PC-9 (cell line): ENCODE measurements around the gene GRM7. TPM values are rescaled to one million over a fixed set of nuclear protein-coding genes. Genes with fewer than 3 reads are reported as not detected.

Experiments
- BruUV-seq: library from RNA; stranded (reverse); fragments of 400-500 nt; replicated peaks from 2 replicates; lab custom pipeline; 2021; lab: Mats Ljungman, UMichigan
- CTCF ChIA-PET: fragments of 300-600 bp; sonication (Branson Sonifier 250); formaldehyde crosslinking; loops from one replicate; lab custom pipeline; 2022; ENCODE audit warnings: antibody characterized with exemption; lab: Charles Lee
- POLR2A ChIA-PET: fragments of 300-600 bp; sonication (Branson Sonifier 250); formaldehyde crosslinking; loops from one replicate; lab custom pipeline; 2022; ENCODE audit warnings: antibody characterized with exemption; ENCODE audit not compliant: unreplicated experiment; lab: Charles Lee
- DNase-seq, 2 experiments: peaks; one replicate each; pipeline versions ENCODE4 v3.0.0 to v3.0.0-alpha.2; 2015 to 2022; ENCODE audit warnings: mixed read lengths in 1 of 2
- H2AFZ ChIP-seq: fragments of 200-600 bp; sonication (generic); 2 replicates; pipeline ENCODE4 v1.8.1; 2017; ENCODE audit warnings: antibody characterized with exemption
- H3F3A ChIP-seq: fragments of 200-600 bp; sonication (generic); 2 replicates; pipeline ENCODE4 v1.8.1; 2017; ENCODE audit warnings: antibody characterized with exemption, mild to moderate bottlenecking, low read depth; ENCODE audit not compliant: insufficient read depth
- H3K27ac ChIP-seq: fragments of 200-600 bp; sonication (generic); 2 replicates; pipeline ENCODE4 v1.6.1; 2016; ENCODE audit warnings: mixed run types
- H3K27me3 ChIP-seq: fragments of 200-600 bp; sonication (generic); 2 replicates; pipeline ENCODE4 v1.6.1; 2016; ENCODE audit warnings: low read depth, mixed run types; ENCODE audit not compliant: insufficient read depth
- H3K36me3 ChIP-seq: fragments of 200-600 bp; sonication (generic); 2 replicates; pipeline ENCODE4 v1.6.1; 2016; ENCODE audit warnings: low read depth, mixed run types
- H3K4me1 ChIP-seq: fragments of 200-600 bp; sonication (generic); replicated peaks from 2 replicates; pipeline ENCODE4 v1.6.1; 2016; ENCODE audit warnings: mixed run types; ENCODE audit not compliant: insufficient read depth
- H3K4me2 ChIP-seq: fragments of 200-600 bp; sonication (generic); 2 replicates; pipeline ENCODE4 v1.6.1; 2017; ENCODE audit warnings: mixed run types
- H3K4me3 ChIP-seq: fragments of 200-600 bp; sonication (generic); 2 replicates; pipeline ENCODE4 v1.6.1; 2016; ENCODE audit warnings: mixed run types
- H3K79me2 ChIP-seq: fragments of 200-600 bp; sonication (generic); 2 replicates; pipeline ENCODE4 v1.6.1; 2017; ENCODE audit warnings: low read depth, mixed run types
- H3K9me2 ChIP-seq: fragments of 200-600 bp; sonication (generic); 2 replicates; pipeline ENCODE4 v1.8.1; 2017; ENCODE audit warnings: mild to moderate bottlenecking; ENCODE audit not compliant: insufficient read depth
- H3K9me3 ChIP-seq: fragments of 200-600 bp; sonication (generic); 2 replicates; pipeline ENCODE4 v1.8.1; 2016; ENCODE audit warnings: low read depth; ENCODE audit not compliant: insufficient read depth
- H4K20me1 ChIP-seq: fragments of 200-600 bp; sonication (generic); 2 replicates; pipeline ENCODE4 v1.8.1; 2017; ENCODE audit not compliant: insufficient read depth
- CTCF ChIP-seq: fragments of 200-600 bp; sonication (generic); conservative IDR thresholded peaks from 2 replicates; pipeline ENCODE4 v1.6.1; 2017; ENCODE audit warnings: mixed run types, antibody characterized with exemption, mild to moderate bottlenecking, moderate library complexity
- EZH2 ChIP-seq: fragments of 200-600 bp; sonication (generic); IDR thresholded peaks from 2 replicates; pipeline ENCODE4 v1.8.0; 2017; ENCODE audit warnings: antibody characterized with exemption, low read depth
- intact Hi-C: fragments of 100-400 bp; cut with micrococcal nuclease; formaldehyde crosslinking; loops from one replicate; pipeline ENCODE4 v1.10.0; 2022; ENCODE audit not compliant: unreplicated experiment
- total RNA-seq: library from RNA; stranded (reverse); gene quantifications from 2 replicates; pipeline ENCODE4 v1.2.3, GENCODE V29; 2021

Gene GRM7
- total RNA-seq, 1 experiment from 2014 or later: not detected

- no peak for DNase-seq
- no peak overlapping the region for H3K27ac ChIP-seq
- H3K9me3 ChIP-seq: no peaks in the 10 kb centered on the region
- TF ChIP-seq CTCF: no peak
- no peak for TF ChIP-seq EZH2
- no peaks in the 10 kb centered on the region for H3K36me3 ChIP-seq
- intact Hi-C loops: no loop called here
- BruUV-seq: no TSS peak
- no peaks in the 10 kb centered on the region for H3K4me1 ChIP-seq
- H2AFZ ChIP-seq: no peak overlapping the region
- no peak overlapping the region for H3K4me3 ChIP-seq
- H3K9me2 ChIP-seq: no peaks in the 10 kb centered on the region
- POLR2A ChIA-PET: no interaction called here
- no peak overlapping the region for H3K4me2 ChIP-seq
- H4K20me1 ChIP-seq: no peaks in the 10 kb centered on the region
- peaks cover 20% of the 10 kb centered on the region for H3K27me3 ChIP-seq
- H3K79me2 ChIP-seq: no peaks in the 10 kb centered on the region
- H3F3A ChIP-seq: no peaks in the 10 kb centered on the region
- CTCF ChIA-PET: no interaction called here
Measured at GRCh38 chr3:7280318-7280717, 419.4 kb downstream of the GRM7 start.

- Histone ChIP-seq H3F3A (no peaks in the 10 kb centered on the region), H4K20me1 (no peaks in the 10 kb centered on the region), H3K4me3 (no peak overlapping the region), H3K9me3 (no peaks in the 10 kb centered on the region), H3K4me1 (no peaks in the 10 kb centered on the region), H3K27ac (no peak overlapping the region), H3K79me2 (no peaks in the 10 kb centered on the region), H3K4me2 (no peak overlapping the region), H2AFZ (no peak overlapping the region), H3K36me3 (no peaks in the 10 kb centered on the region), H3K27me3 (peaks cover 20% of the 10 kb centered on the region), H3K9me2 (no peaks in the 10 kb centered on the region)
- no TSS peak for BruUV-seq
- ChIA-PET CTCF (no interaction called here), POLR2A (no interaction called here)
- no peak for DNase-seq
- TF ChIP-seq CTCF (no peak), EZH2 (no peak)
- intact Hi-C loops: no loop called here
Measured at GRCh38 chr3:7282988-7283387, 422.1 kb downstream of the GRM7 start.

- Histone ChIP-seq H3K27me3 (peaks cover 18% of the 10 kb centered on the region), H3K27ac (no peak overlapping the region), H3K9me2 (no peaks in the 10 kb centered on the region), H3K79me2 (no peaks in the 10 kb centered on the region), H3K4me3 (no peak overlapping the region), H4K20me1 (no peaks in the 10 kb centered on the region), H3K4me1 (no peaks in the 10 kb centered on the region), H2AFZ (no peak overlapping the region), H3K9me3 (no peaks in the 10 kb centered on the region), H3K4me2 (no peak overlapping the region), H3K36me3 (no peaks in the 10 kb centered on the region), H3F3A (no peaks in the 10 kb centered on the region)
- no peak for DNase-seq
- TF ChIP-seq EZH2 (no peak), CTCF (no peak; the same call in 1 of the 2 replicates)
- no TSS peak for BruUV-seq
- CTCF ChIA-PET: no interaction called here
- POLR2A ChIA-PET: interaction anchor here (0.6 kb wide), 1 partner anchor 275 kb away, joined by 7 read pairs; no protein-coding TSS in a partner anchor
- intact Hi-C loops: no loop called here
Measured at GRCh38 chr3:7285505-7285904, 424.6 kb downstream of the GRM7 start.
